Esophagus squamous epithelium (tissue), 5 donors: ENCODE measurements around the gene EPG5. TPM values are rescaled to one million over a fixed set of nuclear protein-coding genes. Genes with fewer than 3 reads are reported as not detected.

ENCODE experiments used
- DNase-seq: peaks from one replicate; lab custom pipeline; 2025; lab: John Stamatoyannopoulos, UW
- H3K27ac ChIP-seq, 4 donors: fragments of 200-600 bp; sonication (generic); one replicate each; pipeline ENCODE4 v1.5.1; 2016 to 2019; ENCODE audit warnings: mild to moderate bottlenecking in 1 of 4
- H3K27me3 ChIP-seq, 4 donors: fragments of 200-600 bp; sonication (generic); 1 replicate in 3 of 4; 2 replicates in 1 of 4; pipeline versions ENCODE4 v1.5.1 to v1.6.0; 2017 to 2021; ENCODE audit warnings: antibody characterized with exemption in 1 of 4
- H3K36me3 ChIP-seq, 3 donors: fragments of 200-600 bp; sonication (generic); one replicate each; pipeline ENCODE4 v1.5.1; 2016 to 2019
- H3K4me1 ChIP-seq, 3 donors: fragments of 200-600 bp; sonication (generic); one replicate each; pipeline ENCODE4 v1.5.1; 2017 to 2019
- H3K4me3 ChIP-seq, 4 donors: fragments of 200-600 bp; sonication (generic); 1 replicate in 3 of 4; 2 replicates in 1 of 4; pipeline ENCODE4 v1.5.1; 2016 to 2019; ENCODE audit warnings: mild to moderate bottlenecking in 2 of 4, moderate library complexity in 1 of 4
- H3K9me3 ChIP-seq, 3 donors: fragments of 200-600 bp; sonication (generic); one replicate each; pipeline ENCODE4 v1.5.1; 2016 to 2019
- POLR2A ChIP-seq, 4 donors: fragments of 450-650 bp; IDR thresholded peaks; one replicate each; pipeline ENCODE4 v1.6.1; 2017; ENCODE audit warnings: antibody characterized with exemption in 4 of 4, mild to moderate bottlenecking in 4 of 4, moderate library complexity in 3 of 4
- WGBS, 2 donors: methylation state at CpG; one replicate each; pipeline ENCODE4 v1.1.5; 2018; 5-methylcytosine and 5-hydroxymethylcytosine counted together
- intact Hi-C: fragments of 100-400 bp; cut with DNase I; formaldehyde crosslinking; loops from one replicate; pipeline ENCODE4 v1.15.0; 2022
- total RNA-seq, 4 donors: library from RNA; depleted of rRNA; stranded (reverse); fragments of >200 nt; gene quantifications; one replicate each; pipeline ENCODE4 v1.1.0, GENCODE V29; 2016
- TF ChIP-seq, protein P1 (sequence below), 6 experiments: fragments of 450-650 bp in 4 of 6; fragments of 200-600 bp in 2 of 6; sonication (generic) in 2 of 6; IDR thresholded peaks; one replicate each; pipeline ENCODE4 v1.5.1; 2016 to 2019; ENCODE audit warnings: antibody characterized with exemption in 6 of 6, mild to moderate bottlenecking in 4 of 6, moderate library complexity in 4 of 6
- donor health status: DM: yes; HTN: yes; CAD: no.

The EPG5 gene
- total RNA-seq, 4 donors from 2014 or later: 7.8 to 28.8 (median 22.6) TPM

GRCh38 chr18:45843019-45843418 is 124.1 kb downstream of the EPG5 start:
- H3K27me3 ChIP-seq: peaks cover 0 to 53% (median 5%) of the 10 kb centered on the region in 4 donors
- no peaks in the 10 kb centered on the region for H3K36me3 ChIP-seq
- no CpG with 5 or more reads among the region's 9 CpGs for WGBS, 2 donors
- TF ChIP-seq POLR2A (IDR thresholded peaks at IDR 0.05): no peak
- TF ChIP-seq, protein P1, sequence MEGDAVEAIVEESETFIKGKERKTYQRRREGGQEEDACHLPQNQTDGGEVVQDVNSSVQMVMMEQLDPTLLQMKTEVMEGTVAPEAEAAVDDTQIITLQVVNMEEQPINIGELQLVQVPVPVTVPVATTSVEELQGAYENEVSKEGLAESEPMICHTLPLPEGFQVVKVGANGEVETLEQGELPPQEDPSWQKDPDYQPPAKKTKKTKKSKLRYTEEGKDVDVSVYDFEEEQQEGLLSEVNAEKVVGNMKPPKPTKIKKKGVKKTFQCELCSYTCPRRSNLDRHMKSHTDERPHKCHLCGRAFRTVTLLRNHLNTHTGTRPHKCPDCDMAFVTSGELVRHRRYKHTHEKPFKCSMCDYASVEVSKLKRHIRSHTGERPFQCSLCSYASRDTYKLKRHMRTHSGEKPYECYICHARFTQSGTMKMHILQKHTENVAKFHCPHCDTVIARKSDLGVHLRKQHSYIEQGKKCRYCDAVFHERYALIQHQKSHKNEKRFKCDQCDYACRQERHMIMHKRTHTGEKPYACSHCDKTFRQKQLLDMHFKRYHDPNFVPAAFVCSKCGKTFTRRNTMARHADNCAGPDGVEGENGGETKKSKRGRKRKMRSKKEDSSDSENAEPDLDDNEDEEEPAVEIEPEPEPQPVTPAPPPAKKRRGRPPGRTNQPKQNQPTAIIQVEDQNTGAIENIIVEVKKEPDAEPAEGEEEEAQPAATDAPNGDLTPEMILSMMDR (IDR thresholded peaks at IDR 0.05): no peak
- no peak overlapping the region for H3K27ac ChIP-seq
- DNase-seq: no peak
- intact Hi-C loops: no loop called here
- H3K4me1 ChIP-seq: peaks cover under 1 to 13% (median 6%) of the 10 kb centered on the region in 3 donors
- H3K9me3 ChIP-seq: no peaks in the 10 kb centered on the region
- H3K4me3 ChIP-seq: no peak overlapping the region

DNA sequence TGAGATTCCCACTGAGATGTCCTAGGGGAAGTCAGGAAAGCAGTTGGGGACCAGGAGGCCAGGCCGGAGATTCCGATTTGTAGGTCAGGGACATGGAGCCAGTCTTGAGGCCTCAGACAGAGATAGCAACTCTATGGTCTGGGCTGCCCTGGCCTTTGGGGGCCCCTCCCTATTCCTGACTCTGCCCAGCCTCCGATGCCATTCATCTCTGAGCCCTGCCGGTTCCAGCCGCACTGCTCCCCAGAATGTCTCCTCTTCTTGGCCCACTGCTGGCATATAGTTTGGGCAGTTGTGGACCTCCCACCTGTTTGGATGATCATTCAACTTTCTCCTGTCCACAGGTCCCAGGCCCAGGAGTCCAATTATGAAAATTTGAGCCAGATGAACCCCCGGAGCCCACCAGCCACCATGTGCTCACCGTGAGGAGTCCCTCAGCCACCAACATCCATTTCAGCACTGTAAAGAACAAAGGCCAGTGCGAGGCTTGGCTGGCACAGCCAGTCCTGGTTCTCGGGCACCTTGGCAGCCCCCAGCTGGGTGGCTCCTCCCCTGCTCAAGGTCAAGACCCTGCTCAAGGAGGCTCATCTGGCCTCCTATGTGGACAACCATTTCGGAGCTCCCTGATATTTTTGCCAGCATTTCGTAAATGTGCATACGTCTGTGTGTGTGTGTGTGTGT is 125.2 kb downstream of the EPG5 start:
- Histone ChIP-seq H3K27ac (no peak overlapping the region), H3K4me1 (peaks cover 10 to 24% (median 15%) of the 10 kb centered on the region in 3 donors), H3K4me3 (no peak overlapping the region), H3K27me3 (peaks cover 0 to 64% (median 14%) of the 10 kb centered on the region in 4 donors), H3K9me3 (no peaks in the 10 kb centered on the region), H3K36me3 (no peaks in the 10 kb centered on the region)
- DNase-seq: no peak
- 81 to 95% methylated on average over 8 to 9 of the region's 12 CpGs for WGBS, 2 donors
- intact Hi-C loops: no loop called here
- no peak for TF ChIP-seq POLR2A (IDR thresholded peaks at IDR 0.05)
- TF ChIP-seq, protein P1 (IDR thresholded peaks at IDR 0.05): no peak

- H3K9me3 ChIP-seq: no peaks in the 10 kb centered on the region
- intact Hi-C loops: no loop called here
- no peak for TF ChIP-seq POLR2A (IDR thresholded peaks at IDR 0.05)
- TF ChIP-seq, protein P1 (IDR thresholded peaks at IDR 0.05): no peak
- peaks cover 0 to 71% (median 17%) of the 10 kb centered on the region in 4 donors for H3K27me3 ChIP-seq
- no peaks in the 10 kb centered on the region for H3K36me3 ChIP-seq
- 67 to 75% methylated on average over 15 to 16 of the region's 17 CpGs for WGBS, 2 donors
- H3K4me3 ChIP-seq: no peak overlapping the region
- peaks cover 10 to 31% (median 15%) of the 10 kb centered on the region in 3 donors for H3K4me1 ChIP-seq
- no peak for DNase-seq
- no peak overlapping the region for H3K27ac ChIP-seq
Measured at GRCh38 chr18:45841060-45841764, 125.9 kb downstream of the EPG5 start.

DNA sequence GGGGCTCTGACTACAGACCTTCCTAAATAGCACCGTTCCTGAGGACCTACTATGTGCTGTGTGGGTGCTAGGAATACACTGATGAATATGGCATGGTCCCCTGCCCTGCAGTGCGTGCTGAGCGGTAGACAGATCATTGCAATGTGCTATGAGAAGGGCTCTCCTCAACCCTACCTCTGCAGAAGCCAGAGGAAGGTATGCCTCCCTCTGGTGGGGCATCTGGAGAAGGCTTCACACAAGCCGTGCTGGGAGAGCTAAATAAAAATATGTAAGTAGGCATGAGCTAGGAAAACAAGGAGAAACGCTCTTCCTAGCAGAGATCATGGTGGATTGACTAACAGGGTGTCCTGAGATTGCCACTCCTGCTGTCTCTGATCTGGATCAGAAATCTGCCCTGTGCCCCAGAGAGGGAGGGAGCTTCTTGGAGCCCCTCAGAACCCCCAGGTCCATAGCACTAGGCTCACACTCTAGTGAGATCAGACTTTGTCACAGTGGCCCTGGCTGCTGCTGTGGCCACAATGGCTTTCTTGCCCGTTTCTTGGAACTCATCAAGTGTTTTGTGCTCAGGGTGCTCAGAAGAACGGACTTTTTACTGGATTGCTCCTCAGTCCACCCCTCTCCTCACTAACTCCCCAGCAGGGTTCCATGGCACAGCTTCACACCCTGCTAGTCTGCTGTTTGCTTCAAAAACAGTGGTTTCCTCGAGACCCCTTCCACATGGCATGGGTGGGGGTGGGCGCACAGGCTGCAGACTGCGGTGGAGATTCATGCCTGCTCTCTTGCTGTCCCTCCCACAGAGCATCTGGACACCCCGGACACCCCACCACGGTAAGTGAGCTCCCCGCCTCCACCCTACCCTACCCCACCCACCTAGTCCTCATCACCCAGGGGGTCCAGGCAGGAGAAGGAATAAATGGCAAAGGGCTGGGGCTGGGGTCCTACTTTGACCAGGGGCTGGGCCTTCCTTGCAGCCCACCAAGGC is 127.4 kb downstream of the EPG5 start:
- intact Hi-C loops: no loop called here
- no peak for DNase-seq

More for the DNA sequence above, 127.4 kb downstream of the EPG5 start:
- Histone ChIP-seq H3K4me1 (peaks cover 10 to 32% (median 15%) of the 10 kb centered on the region in 3 donors), H3K4me3 (no peak overlapping the region), H3K9me3 (no peaks in the 10 kb centered on the region), H3K27me3 (peaks cover 0 to 86% (median 18%) of the 10 kb centered on the region in 4 donors), H3K36me3 (no peaks in the 10 kb centered on the region), H3K27ac (no peak overlapping the region)
- TF ChIP-seq, protein P1 (IDR thresholded peaks at IDR 0.05): peak in 4 of 6 experiments; percentile 42 to 56 (median 44)
- no peak for TF ChIP-seq POLR2A (IDR thresholded peaks at IDR 0.05)
- 38 to 43% methylated on average over 5 to 7 of the region's 13 CpGs for WGBS, 2 donors
